ENCODE data around the gene LAMTOR1.
A peak's percentile ranks its signal among the peaks of the same experiment; 100 is the strongest.

The LAMTOR1 gene

DNA sequence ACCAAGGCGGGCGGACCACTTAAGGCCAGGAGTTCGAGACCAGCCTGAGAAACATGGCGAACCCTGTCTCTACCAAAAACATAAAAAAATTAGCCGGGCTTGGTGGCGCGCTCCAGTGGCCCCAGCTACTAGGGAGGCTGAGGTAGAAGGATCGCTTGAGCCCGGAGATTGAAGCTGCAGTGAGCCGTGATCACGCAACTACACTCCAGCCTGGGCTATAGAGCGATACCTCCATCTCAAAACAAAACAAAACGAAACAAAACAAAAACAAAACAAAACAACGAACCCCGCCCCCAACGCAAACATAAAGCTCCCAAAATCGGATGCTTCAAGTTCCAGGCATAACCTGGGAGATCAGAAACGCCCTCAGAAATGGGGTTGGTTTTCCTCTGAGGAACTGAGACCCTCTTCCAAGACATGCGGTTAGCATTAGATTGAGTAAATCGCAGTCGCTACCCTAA lies 21.9 kb downstream of the LAMTOR1 start:
- no peak for DNase-seq (ENCODE audit: low read depth)

GRCh38 chr11:72080326-72081183 lies 22.5 kb downstream of the LAMTOR1 start, which contains the start of the genes LRRC51 and NUMA1:
LRRC51 (plus strand) TSS chr11:72080850; CDS start chr11:72089084, 8,234 bp downstream.
NUMA1 (minus strand) TSS chr11:72080542; CDS start chr11:72035943, 44,599 bp downstream.
- DNase-seq (ENCODE audit: low read depth): peak; percentile 100

GRCh38 chr11:72079819-72080325 lies 23.2 kb downstream of the LAMTOR1 start:
- DNase-seq (ENCODE audit: low read depth): no peak

DNA sequence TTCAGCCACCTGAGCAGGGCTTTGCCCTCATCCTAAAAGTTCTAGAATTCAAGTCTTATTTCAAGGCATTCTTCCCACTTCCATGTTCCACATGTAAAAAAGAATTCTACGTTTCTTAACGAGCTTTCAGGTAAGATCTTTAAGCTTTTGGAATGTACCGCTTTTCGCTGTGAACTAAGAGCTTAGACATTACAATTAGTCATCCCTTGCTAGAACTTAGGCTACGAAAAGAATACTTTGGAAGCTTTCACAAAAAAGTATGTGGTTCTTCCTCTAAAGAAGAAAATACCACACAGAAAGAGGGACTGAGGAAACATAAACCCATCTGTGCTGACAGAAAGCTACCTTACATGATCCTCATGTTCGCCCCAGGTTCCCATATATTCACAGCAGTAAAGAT lies 24.6 kb downstream of the LAMTOR1 start:
- no peak for DNase-seq (ENCODE audit: low read depth)

DNA sequence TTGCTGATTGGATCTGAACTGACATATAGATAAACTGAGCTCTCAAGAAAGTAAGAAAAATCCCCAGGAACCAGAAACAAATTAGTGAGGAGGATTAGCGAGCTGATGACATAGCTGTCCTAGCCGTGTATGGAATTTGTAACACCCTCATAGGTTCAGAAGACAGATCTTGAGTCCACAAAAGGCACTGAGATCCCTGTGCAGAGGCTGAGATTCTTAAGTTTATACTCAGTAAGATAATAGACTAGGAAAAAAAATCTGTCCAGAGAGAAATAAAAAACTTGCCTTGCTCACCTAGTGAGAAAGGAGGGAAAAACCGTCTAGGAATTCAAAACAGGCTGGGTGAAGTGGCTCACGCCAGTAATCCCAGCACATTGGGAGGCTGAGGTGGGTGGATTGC lies 27.3 kb downstream of the LAMTOR1 start:
- DNase-seq (ENCODE audit: low read depth): no peak

- no peak for DNase-seq (ENCODE audit: low read depth)
Measured at GRCh38 chr11:72075109-72075508, 28.0 kb downstream of the LAMTOR1 start.

DNA sequence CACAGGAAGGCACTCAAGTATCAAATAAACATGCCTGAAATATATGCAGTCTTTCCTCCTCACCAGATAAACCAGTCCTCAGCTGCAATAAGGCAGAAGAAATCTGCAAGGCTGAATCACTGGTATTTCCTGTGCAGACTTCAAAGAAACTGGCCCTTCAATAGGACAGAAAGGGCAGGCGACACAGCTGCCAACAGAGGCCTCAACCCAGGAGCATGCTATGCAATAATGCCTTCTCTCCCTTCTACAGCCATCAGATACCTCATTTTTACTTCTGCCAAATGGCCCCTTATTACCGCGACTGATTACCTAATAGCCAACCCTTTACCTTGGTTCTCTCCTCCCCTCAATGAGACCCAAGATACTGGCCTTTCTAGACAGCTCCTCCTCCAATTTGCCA lies 30.7 kb downstream of the LAMTOR1 start:
- peak; percentile 77 for DNase-seq (ENCODE audit: low read depth)

DNA sequence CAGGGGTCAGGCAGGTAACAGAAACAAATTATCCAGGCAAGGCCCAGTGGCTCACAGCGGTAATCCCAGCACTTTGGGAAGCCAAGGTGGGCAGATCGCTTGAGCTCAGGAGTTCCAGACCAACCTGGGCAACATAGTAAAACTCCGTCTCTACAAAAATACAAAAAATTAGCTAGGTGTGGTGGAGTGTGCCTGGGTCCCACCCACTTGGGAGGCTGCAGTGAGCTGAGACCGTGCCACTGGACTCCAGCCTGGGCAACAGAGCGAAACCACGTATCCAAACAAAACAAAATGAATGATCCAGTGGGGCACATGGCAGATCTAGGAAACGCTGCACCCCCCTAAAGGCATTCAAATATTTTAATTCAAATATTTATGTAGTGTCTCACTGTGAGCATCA lies 32.6 kb downstream of the LAMTOR1 start:
- no peak for DNase-seq (ENCODE audit: low read depth)

DNA sequence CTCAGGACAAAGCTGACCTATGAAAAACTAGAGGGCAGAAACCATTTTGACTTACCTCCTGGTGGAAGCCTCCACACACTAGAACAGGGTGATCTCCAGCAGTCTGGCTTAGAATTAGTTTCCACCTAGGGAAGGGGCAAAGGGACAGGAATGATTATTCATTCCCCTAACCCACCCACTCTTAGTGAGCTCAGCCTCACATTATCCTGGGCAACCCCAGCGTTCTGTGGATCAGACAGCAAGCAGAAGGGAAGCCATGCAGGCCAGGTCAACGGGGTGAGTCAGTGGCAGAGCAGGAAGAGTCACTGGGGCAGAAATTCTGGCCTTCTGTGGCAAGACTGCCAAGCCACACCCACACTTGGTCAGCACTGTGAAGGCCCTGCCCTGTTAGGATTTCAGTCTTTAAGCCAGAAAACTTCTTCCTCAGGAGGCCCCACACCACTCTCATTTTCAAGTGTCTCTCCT lies 33.3 kb downstream of the LAMTOR1 start:
- peak; percentile 61 for DNase-seq (ENCODE audit: low read depth)

- DNase-seq (ENCODE audit: low read depth): no peak
Measured at GRCh38 chr11:72069200-72069599, 33.9 kb downstream of the LAMTOR1 start.

DNA sequence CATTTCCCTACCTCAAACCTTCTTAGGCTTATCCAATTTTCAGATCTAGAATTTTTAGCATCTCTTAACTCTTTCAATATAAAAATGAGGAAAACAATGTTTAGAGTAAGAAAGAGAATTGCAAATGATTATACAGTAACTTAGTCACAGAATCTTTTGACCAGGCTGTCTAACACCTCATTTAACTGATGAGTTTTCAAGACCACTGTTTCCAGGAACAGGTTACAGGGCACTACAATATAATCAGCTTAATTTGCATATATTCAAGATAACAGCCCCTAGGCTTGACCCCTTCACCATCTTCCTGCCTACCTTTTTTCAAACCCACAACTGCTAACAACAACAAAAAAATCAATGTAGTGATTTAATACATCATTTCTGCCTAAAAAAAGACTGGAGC lies 35.4 kb downstream of the LAMTOR1 start:
- DNase-seq (ENCODE audit: low read depth): no peak

GRCh38 chr11:72067266-72067665 lies 35.8 kb downstream of the LAMTOR1 start:
- no peak for DNase-seq (ENCODE audit: low read depth)

GRCh38 chr11:72066855-72067254 lies 36.2 kb downstream of the LAMTOR1 start:
- no peak for DNase-seq (ENCODE audit: low read depth)

- DNase-seq (ENCODE audit: low read depth): no peak
Measured at GRCh38 chr11:72061739-72062396, 41.2 kb downstream of the LAMTOR1 start.

GRCh38 chr11:72058416-72059034 lies 44.6 kb downstream of the LAMTOR1 start:
- no peak for DNase-seq (ENCODE audit: low read depth)

DNA sequence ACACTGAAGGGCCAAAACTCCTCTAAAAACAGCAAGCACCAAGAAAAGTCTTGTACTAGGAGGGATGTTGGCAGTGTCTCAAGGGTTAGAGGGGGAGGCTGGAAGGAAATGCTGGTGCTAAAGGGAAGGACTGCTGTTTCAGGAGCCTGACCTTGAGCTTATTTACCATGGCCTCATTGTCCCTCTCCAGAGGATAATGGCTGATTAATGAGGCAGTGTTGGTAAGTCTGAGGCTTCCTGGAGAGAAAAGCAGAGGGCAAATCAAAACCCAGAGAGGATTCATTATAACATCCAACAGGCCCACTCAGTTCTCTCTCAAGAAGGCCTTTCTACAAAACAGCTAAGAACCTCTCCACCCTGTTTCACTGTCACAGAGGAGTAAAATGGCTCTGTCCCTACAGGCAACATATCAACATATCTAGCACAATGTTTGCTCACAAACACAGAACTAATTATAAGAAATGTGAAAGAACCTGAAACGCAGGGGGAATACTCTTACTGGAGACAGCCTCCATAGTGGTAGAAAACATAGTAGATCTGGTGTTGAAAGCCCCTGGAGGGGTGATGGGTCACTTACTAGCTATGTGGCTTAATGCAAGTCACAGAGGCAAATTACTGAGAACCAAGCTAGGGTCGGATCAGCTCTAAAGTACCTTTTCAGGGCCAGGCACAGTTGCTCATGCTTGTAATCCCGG lies 54.2 kb downstream of the LAMTOR1 start:
- DNase-seq (ENCODE audit: low read depth): no peak
